ENCODE measurements around the gene CROCC.
"Not testable (repeated sequence)": the region's sequence is repeated elsewhere in the genome, so short reads cannot be mapped to it uniquely, and the experiment has no call there.

GRCh38 chr1:16931206-16931934 lies 9.6 kb downstream of the CROCC start:
- TF ChIP-seq, protein P1, sequence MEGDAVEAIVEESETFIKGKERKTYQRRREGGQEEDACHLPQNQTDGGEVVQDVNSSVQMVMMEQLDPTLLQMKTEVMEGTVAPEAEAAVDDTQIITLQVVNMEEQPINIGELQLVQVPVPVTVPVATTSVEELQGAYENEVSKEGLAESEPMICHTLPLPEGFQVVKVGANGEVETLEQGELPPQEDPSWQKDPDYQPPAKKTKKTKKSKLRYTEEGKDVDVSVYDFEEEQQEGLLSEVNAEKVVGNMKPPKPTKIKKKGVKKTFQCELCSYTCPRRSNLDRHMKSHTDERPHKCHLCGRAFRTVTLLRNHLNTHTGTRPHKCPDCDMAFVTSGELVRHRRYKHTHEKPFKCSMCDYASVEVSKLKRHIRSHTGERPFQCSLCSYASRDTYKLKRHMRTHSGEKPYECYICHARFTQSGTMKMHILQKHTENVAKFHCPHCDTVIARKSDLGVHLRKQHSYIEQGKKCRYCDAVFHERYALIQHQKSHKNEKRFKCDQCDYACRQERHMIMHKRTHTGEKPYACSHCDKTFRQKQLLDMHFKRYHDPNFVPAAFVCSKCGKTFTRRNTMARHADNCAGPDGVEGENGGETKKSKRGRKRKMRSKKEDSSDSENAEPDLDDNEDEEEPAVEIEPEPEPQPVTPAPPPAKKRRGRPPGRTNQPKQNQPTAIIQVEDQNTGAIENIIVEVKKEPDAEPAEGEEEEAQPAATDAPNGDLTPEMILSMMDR (IDR thresholded peaks at IDR 0.05; ENCODE audit: low read depth, low read length, missing input control): not testable (repeated sequence)
- not testable (repeated sequence) for TF ChIP-seq ATF3 (IDR thresholded peaks at IDR 0.05); RAD21 (IDR thresholded peaks at IDR 0.05); TAF1 (conservative IDR thresholded peaks at IDR 0.05); HNF4A (conservative IDR thresholded peaks at IDR 0.05); SP1 (IDR thresholded peaks at IDR 0.05); YY1 (IDR thresholded peaks at IDR 0.05); GABPA (IDR thresholded peaks at IDR 0.05 in 1 of 2, conservative IDR thresholded peaks at IDR 0.05 in 1 of 2)
- TF ChIP-seq, protein P2, sequence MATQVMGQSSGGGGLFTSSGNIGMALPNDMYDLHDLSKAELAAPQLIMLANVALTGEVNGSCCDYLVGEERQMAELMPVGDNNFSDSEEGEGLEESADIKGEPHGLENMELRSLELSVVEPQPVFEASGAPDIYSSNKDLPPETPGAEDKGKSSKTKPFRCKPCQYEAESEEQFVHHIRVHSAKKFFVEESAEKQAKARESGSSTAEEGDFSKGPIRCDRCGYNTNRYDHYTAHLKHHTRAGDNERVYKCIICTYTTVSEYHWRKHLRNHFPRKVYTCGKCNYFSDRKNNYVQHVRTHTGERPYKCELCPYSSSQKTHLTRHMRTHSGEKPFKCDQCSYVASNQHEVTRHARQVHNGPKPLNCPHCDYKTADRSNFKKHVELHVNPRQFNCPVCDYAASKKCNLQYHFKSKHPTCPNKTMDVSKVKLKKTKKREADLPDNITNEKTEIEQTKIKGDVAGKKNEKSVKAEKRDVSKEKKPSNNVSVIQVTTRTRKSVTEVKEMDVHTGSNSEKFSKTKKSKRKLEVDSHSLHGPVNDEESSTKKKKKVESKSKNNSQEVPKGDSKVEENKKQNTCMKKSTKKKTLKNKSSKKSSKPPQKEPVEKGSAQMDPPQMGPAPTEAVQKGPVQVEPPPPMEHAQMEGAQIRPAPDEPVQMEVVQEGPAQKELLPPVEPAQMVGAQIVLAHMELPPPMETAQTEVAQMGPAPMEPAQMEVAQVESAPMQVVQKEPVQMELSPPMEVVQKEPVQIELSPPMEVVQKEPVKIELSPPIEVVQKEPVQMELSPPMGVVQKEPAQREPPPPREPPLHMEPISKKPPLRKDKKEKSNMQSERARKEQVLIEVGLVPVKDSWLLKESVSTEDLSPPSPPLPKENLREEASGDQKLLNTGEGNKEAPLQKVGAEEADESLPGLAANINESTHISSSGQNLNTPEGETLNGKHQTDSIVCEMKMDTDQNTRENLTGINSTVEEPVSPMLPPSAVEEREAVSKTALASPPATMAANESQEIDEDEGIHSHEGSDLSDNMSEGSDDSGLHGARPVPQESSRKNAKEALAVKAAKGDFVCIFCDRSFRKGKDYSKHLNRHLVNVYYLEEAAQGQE (IDR thresholded peaks at IDR 0.05): not testable (repeated sequence)
- TF ChIP-seq, protein P3, sequence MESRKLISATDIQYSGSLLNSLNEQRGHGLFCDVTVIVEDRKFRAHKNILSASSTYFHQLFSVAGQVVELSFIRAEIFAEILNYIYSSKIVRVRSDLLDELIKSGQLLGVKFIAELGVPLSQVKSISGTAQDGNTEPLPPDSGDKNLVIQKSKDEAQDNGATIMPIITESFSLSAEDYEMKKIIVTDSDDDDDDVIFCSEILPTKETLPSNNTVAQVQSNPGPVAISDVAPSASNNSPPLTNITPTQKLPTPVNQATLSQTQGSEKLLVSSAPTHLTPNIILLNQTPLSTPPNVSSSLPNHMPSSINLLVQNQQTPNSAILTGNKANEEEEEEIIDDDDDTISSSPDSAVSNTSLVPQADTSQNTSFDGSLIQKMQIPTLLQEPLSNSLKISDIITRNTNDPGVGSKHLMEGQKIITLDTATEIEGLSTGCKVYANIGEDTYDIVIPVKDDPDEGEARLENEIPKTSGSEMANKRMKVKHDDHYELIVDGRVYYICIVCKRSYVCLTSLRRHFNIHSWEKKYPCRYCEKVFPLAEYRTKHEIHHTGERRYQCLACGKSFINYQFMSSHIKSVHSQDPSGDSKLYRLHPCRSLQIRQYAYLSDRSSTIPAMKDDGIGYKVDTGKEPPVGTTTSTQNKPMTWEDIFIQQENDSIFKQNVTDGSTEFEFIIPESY (IDR thresholded peaks at IDR 0.05): not testable (repeated sequence)
- TF ChIP-seq, protein P4, sequence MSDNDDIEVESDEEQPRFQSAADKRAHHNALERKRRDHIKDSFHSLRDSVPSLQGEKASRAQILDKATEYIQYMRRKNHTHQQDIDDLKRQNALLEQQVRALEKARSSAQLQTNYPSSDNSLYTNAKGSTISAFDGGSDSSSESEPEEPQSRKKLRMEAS (IDR thresholded peaks at IDR 0.05): not testable (repeated sequence)
